Endometrium (tissue), 2 donors: ENCODE results near the gene ZNF699.
"Not testable (repeated sequence)": the region's sequence is repeated elsewhere in the genome, so short reads cannot be mapped to it uniquely, and the experiment has no call there.

ENCODE experiments used
- FAIRE-seq: peaks from 2 replicates; lab custom pipeline; 2012; peaks lifted over from hg19 to GRCh38; lab: Jason Lieb, UNC
- donor health status: control.
- donor health status: control.

ZNF699 gene

GRCh38 chr19:9283485-9283884, 26.2 kb downstream of the ZNF699 start:
- FAIRE-seq: not testable (repeated sequence)

GRCh38 chr19:9251236-9251635, 58.4 kb downstream of the ZNF699 start:
- FAIRE-seq: no peak

- no peak for FAIRE-seq
Observed at GRCh38 chr19:9250630-9251029, 59.0 kb downstream of the ZNF699 start, which contains the start of gene OR7E24. OR7E24 (plus strand) TSS chr19:9250930; CDS start chr19:9251044, 114 bp downstream.
